K562 (cell line): ENCODE data around the gene GPR171. TPM values are rescaled to one million over a fixed set of nuclear protein-coding genes. Genes with fewer than 3 reads are reported as not detected.

ENCODE experiments used
- ATAC-seq: fragments of 200-7000 bp; cut with Tn5 transposase; 3 replicates; pipeline ENCODE4 v1.9.1; 2020; ENCODE audit warnings: moderate library complexity
- BruUV-seq: library from RNA; stranded (reverse); fragments of 400-500 nt; replicated peaks from 2 replicates; lab custom pipeline; 2021; lab: Mats Ljungman, UMichigan
- CTCF ChIA-PET: fragments of 300-600 bp; formaldehyde crosslinking; extraction: SDS; loops from one replicate; lab custom pipeline; 2021; ENCODE audit warnings: low intra/inter-chr PET ratio; lab: Yijun Ruan, JAX
- POLR2A ChIA-PET: fragments of 300-600, 350-650 bp; sonication (Branson Sonifier 250); formaldehyde crosslinking; extraction: SDS; loops from one replicate; lab custom pipeline; 2021; ENCODE audit warnings: antibody characterized with exemption, inconsistent platforms; lab: Yijun Ruan, JAX
- DNase-seq, 4 experiments: peaks; one replicate each; pipeline versions ENCODE4 v3.0.0 to v3.0.0-alpha.2; 2011 to 2018; ENCODE audit warnings: low spot score in 3 of 4, mixed read lengths in 3 of 4; ENCODE audit errors: extremely low read depth in 1 of 4
- FAIRE-seq: peaks from 2 replicates; lab custom pipeline; 2011; peaks lifted over from hg19 to GRCh38; lab: Jason Lieb, UNC
- H2AFZ ChIP-seq: 2 replicates; pipeline ENCODE4 v1.6.0; 2011; ENCODE audit warnings: low read depth, low read length, control low read depth, inconsistent platforms
- H3K27ac ChIP-seq: fragments of 200-600 bp; 3 replicates; pipeline ENCODE4 v1.8.0; 2011; ENCODE audit warnings: low read depth, mild to moderate bottlenecking, control low read depth, inconsistent platforms, low read length, moderate library complexity, mixed read lengths; ENCODE audit errors: extremely low read depth
- H3K27me3 ChIP-seq, 2 experiments: fragments of 300-600 bp in 1 of 2; 2 replicates in 1 of 2; 3 replicates in 1 of 2; pipeline versions ENCODE4 v1.6.0 to v1.8.0; 2011; ENCODE audit warnings: inconsistent platforms in 2 of 2, low read length in 2 of 2, mild to moderate bottlenecking in 1 of 2, mixed read lengths in 1 of 2, moderate library complexity in 1 of 2; ENCODE audit not compliant: control insufficient read depth in 2 of 2, insufficient read depth in 2 of 2
- H3K36me3 ChIP-seq: fragments of 300-600 bp; 3 replicates; pipeline ENCODE4 v1.8.0; 2011; ENCODE audit warnings: mild to moderate bottlenecking, low read length, inconsistent platforms; ENCODE audit not compliant: control insufficient read depth, insufficient read depth
- H3K4me1 ChIP-seq, 2 experiments: fragments of 200-600 bp in 1 of 2; replicated peaks in 1 of 2; 2 replicates in 1 of 2; 3 replicates in 1 of 2; pipeline versions ENCODE4 v1.5.1 to v1.8.0; 2011; ENCODE audit warnings: inconsistent platforms in 2 of 2, low read length in 2 of 2, mild to moderate bottlenecking in 1 of 2, mixed read lengths in 1 of 2, moderate library complexity in 1 of 2; ENCODE audit not compliant: control insufficient read depth in 2 of 2, insufficient read depth in 2 of 2
- H3K4me2 ChIP-seq: 2 replicates; pipeline ENCODE4 v1.6.1; 2011; ENCODE audit warnings: low read length, control low read depth, inconsistent platforms, mixed read lengths; ENCODE audit not compliant: insufficient read depth
- H3K4me3 ChIP-seq: fragments of 200-600 bp; sonication (generic), shearing (Covaris generic); 2 replicates; pipeline ENCODE4 v1.5.1; 2016; ENCODE audit warnings: control low read depth, inconsistent platforms
- H3K79me2 ChIP-seq: fragments of 200-600 bp; 3 replicates; pipeline ENCODE4 v1.8.0; 2011; ENCODE audit warnings: low read length, inconsistent platforms; ENCODE audit not compliant: control insufficient read depth, insufficient read depth
- H3K9ac ChIP-seq, 2 experiments: 2 replicates each; pipeline versions ENCODE4 v1.6.0 to v1.6.1; 2011; ENCODE audit warnings: low read depth in 2 of 2, low read length in 2 of 2, control low read depth in 1 of 2, inconsistent platforms in 1 of 2, mild to moderate bottlenecking in 1 of 2, mixed read lengths in 1 of 2; ENCODE audit not compliant: insufficient read depth in 1 of 2
- H3K9me1 ChIP-seq: one replicate; pipeline ENCODE4 v1.6.0; 2011; ENCODE audit warnings: inconsistent platforms, mild to moderate bottlenecking, low read length, moderate library complexity; ENCODE audit not compliant: control insufficient read depth, insufficient read depth
- H3K9me3 ChIP-seq: replicated peaks from 2 replicates; pipeline ENCODE4 v1.5.1; 2011; ENCODE audit warnings: low read depth, low read length, inconsistent platforms; ENCODE audit not compliant: control insufficient read depth, insufficient read depth
- H4K20me1 ChIP-seq: replicated peaks from 2 replicates; pipeline ENCODE4 v1.6.1; 2011; ENCODE audit warnings: low read length, inconsistent platforms, mixed read lengths; ENCODE audit not compliant: control insufficient read depth, insufficient read depth
- GATA2 ChIP-seq: sonication (generic); formaldehyde crosslinking; IDR thresholded peaks from 2 replicates; pipeline ENCODE4 v1.4.0; 2020; ENCODE audit warnings: mild to moderate bottlenecking, missing genetic modification reagents
- NRF1 ChIP-seq, 2 experiments: fragments of 450-650 bp; IDR thresholded peaks in 1 of 2; conservative IDR thresholded peaks in 1 of 2; 2 replicates each; pipeline ENCODE4 v1.6.1; 2014; ENCODE audit warnings: mild to moderate bottlenecking in 2 of 2
- POLR2AphosphoS5 ChIP-seq: IDR thresholded peaks from 2 replicates; pipeline ENCODE4 v1.6.1; 2011; ENCODE audit warnings: mild to moderate bottlenecking, low read depth, low read length, moderate library complexity; ENCODE audit not compliant: control insufficient read depth, insufficient read depth
- SLC30A9 ChIP-seq: fragments of 250-450 bp; sonication (Bioruptor Pico); IDR thresholded peaks from 2 replicates; pipeline ENCODE4 v1.8.0; 2022; ENCODE audit warnings: mild to moderate bottlenecking, moderate library complexity
- SMARCA4 ChIP-seq: fragments of 450-650 bp; IDR thresholded peaks from 2 replicates; pipeline ENCODE4 v1.6.1; 2016
- THRB ChIP-seq: fragments of 450-650 bp; formaldehyde crosslinking; conservative IDR thresholded peaks from 2 replicates; pipeline ENCODE4 v1.4.0; 2022; ENCODE audit warnings: mild to moderate bottlenecking, missing genetic modification characterization
- ZNF133 ChIP-seq: fragments of 250-450 bp; sonication (Bioruptor Pico); IDR thresholded peaks from 2 replicates; pipeline ENCODE4 v1.4.0; 2020; ENCODE audit warnings: mild to moderate bottlenecking
- ZNF75A ChIP-seq: fragments of 450-650 bp; formaldehyde crosslinking; IDR thresholded peaks from 2 replicates; pipeline ENCODE4 v1.4.0; 2020; ENCODE audit warnings: mild to moderate bottlenecking
- WGBS: fragments of 100-300 bp; shearing (Covaris generic); methylation state at CpG from one replicate; pipeline ENCODE4 v1.1.6; 2016; ENCODE audit warnings: low coverage, mixed read lengths; ENCODE audit not compliant: insufficient coverage; ENCODE audit errors: missing lambda C conversion rate; 5-methylcytosine and 5-hydroxymethylcytosine counted together
- in situ Hi-C: fragments of 300-500 bp; cut with MboI; formaldehyde crosslinking; loops from 4 replicates; pipeline ENCODE4 v1.15.0; 2018; ENCODE audit warnings: inconsistent platforms, mixed read lengths
- intact Hi-C: fragments of 100-400 bp; cut with micrococcal nuclease; formaldehyde crosslinking; loops from 2 replicates; pipeline ENCODE4 v1.14.2; 2022
- polyA plus RNA-seq, 8 experiments: library from polyadenylated mRNA; depleted of rRNA in 4 of 8; stranded (reverse) in 5 of 8; unstranded in 3 of 8; fragments of >200 nt; fragmentation: Nextera tagmentation in 2 of 8; fragmentation: Illumina TruSeq in 1 of 8; extraction: Ambion mirVana in 2 of 8; extraction: Trizol in 1 of 8; gene quantifications; 2 replicates each; pipeline versions ENCODE4 v1.2.1 to v1.2.3, GENCODE V29; 2011 to 2014; ENCODE audit warnings: inconsistent platforms in 1 of 8, missing spikeins in 1 of 8
- total RNA-seq, 7 experiments: library from RNA; depleted of rRNA in 6 of 7; stranded (reverse); fragments of >200 nt in 6 of 7; fragmentation: Illumina TruSeq in 2 of 7; extraction: Trizol in 2 of 7; gene quantifications; 2 replicates each; pipeline versions ENCODE4 v1.2.1 to v1.2.3, GENCODE V29; 2011 to 2021; ENCODE audit warnings: low replicate concordance in 1 of 7
- TF ChIP-seq, protein P1 (sequence below): fragments of 250-450 bp; sonication (Bioruptor Pico); IDR thresholded peaks from 2 replicates; pipeline ENCODE4 v1.4.0; 2020
- TF ChIP-seq, protein P2 (sequence below): fragments of 450-650 bp; IDR thresholded peaks from 2 replicates; pipeline ENCODE4 v1.6.1; 2016; ENCODE audit warnings: antibody characterized with exemption
- TF ChIP-seq, protein P3 (sequence below): fragments of 450-650 bp; formaldehyde crosslinking; IDR thresholded peaks from 2 replicates; pipeline ENCODE4 v1.4.0; 2022; ENCODE audit warnings: missing genetic modification characterization

The GPR171 gene
- total and polyA plus RNA-seq, 9 of the 15 experiments (the other 6 are each of a cell fraction or from before 2014, with no cell fraction given) = not detected

DNA sequence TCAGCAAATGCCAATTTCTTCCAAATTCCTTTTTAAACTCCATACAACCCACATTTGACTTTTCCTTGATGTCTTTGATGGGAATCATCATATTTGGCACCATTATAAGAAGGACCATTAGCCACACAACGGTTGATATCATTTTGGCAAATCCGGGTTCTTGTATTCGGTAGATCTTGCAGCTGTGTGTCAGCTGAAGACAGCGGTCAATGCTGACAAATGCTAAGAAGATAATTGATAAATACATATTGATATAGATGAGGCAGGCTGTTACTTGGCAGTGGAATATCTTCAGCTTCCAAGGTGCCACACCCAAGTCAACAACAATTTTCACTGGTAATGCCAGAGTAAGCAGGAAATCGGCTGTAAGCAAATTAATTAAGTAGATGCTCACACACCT, 4.2 kb downstream of the GPR171 start:
- intact Hi-C loops (no loop called here), in situ Hi-C loops (no loop called here)
- no peak overlapping the region for H3K27ac ChIP-seq

More for the DNA sequence above, 4.2 kb downstream of the GPR171 start:
- ATAC-seq = no peak
- no peaks in the 10 kb centered on the region for H3K36me3 ChIP-seq
- TF ChIP-seq, protein P1, sequence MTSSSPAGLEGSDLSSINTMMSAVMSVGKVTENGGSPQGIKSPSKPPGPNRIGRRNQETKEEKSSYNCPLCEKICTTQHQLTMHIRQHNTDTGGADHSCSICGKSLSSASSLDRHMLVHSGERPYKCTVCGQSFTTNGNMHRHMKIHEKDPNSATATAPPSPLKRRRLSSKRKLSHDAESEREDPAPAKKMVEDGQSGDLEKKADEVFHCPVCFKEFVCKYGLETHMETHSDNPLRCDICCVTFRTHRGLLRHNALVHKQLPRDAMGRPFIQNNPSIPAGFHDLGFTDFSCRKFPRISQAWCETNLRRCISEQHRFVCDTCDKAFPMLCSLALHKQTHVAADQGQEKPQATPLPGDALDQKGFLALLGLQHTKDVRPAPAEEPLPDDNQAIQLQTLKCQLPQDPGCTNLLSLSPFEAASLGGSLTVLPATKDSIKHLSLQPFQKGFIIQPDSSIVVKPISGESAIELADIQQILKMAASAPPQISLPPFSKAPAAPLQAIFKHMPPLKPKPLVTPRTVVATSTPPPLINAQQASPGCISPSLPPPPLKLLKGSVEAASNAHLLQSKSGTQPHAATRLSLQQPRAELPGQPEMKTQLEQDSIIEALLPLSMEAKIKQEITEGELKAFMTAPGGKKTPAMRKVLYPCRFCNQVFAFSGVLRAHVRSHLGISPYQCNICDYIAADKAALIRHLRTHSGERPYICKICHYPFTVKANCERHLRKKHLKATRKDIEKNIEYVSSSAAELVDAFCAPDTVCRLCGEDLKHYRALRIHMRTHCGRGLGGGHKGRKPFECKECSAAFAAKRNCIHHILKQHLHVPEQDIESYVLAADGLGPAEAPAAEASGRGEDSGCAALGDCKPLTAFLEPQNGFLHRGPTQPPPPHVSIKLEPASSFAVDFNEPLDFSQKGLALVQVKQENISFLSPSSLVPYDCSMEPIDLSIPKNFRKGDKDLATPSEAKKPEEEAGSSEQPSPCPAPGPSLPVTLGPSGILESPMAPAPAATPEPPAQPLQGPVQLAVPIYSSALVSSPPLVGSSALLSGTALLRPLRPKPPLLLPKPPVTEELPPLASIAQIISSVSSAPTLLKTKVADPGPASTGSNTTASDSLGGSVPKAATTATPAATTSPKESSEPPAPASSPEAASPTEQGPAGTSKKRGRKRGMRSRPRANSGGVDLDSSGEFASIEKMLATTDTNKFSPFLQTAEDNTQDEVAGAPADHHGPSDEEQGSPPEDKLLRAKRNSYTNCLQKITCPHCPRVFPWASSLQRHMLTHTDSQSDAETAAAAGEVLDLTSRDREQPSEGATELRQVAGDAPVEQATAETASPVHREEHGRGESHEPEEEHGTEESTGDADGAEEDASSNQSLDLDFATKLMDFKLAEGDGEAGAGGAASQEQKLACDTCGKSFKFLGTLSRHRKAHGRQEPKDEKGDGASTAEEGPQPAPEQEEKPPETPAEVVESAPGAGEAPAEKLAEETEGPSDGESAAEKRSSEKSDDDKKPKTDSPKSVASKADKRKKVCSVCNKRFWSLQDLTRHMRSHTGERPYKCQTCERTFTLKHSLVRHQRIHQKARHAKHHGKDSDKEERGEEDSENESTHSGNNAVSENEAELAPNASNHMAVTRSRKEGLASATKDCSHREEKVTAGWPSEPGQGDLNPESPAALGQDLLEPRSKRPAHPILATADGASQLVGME (CRISPR knock-in tag) = no peak
- TF ChIP-seq SLC30A9 (CRISPR knock-in tag) (no peak), ZNF75A (CRISPR knock-in tag) (no peak), THRB (no peak), SMARCA4 (no peak), ZNF133 (CRISPR knock-in tag) (no peak), NRF1 (conservative IDR thresholded peaks at IDR 0.05 in 1 of 2, IDR thresholded peaks at IDR 0.05 in 1 of 2) (no peak), GATA2 (CRISPR knock-in tag) (no peak), POLR2AphosphoS5 (no peak)
- TF ChIP-seq, protein P2, sequence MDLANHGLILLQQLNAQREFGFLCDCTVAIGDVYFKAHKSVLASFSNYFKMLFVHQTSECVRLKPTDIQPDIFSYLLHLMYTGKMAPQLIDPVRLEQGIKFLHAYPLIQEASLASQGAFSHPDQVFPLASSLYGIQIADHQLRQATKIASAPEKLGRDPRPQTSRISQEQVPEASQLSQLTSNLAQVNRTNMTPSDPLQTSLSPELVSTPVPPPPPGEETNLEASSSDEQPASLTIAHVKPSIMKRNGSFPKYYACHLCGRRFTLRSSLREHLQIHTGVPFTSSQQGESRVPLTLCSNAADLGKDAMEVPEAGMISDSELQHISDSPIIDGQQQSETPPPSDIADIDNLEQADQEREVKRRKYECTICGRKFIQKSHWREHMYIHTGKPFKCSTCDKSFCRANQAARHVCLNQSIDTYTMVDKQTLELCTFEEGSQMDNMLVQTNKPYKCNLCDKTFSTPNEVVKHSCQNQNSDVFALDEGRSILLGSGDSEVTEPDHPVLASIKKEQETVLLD = no peak
- TF ChIP-seq, protein P3, sequence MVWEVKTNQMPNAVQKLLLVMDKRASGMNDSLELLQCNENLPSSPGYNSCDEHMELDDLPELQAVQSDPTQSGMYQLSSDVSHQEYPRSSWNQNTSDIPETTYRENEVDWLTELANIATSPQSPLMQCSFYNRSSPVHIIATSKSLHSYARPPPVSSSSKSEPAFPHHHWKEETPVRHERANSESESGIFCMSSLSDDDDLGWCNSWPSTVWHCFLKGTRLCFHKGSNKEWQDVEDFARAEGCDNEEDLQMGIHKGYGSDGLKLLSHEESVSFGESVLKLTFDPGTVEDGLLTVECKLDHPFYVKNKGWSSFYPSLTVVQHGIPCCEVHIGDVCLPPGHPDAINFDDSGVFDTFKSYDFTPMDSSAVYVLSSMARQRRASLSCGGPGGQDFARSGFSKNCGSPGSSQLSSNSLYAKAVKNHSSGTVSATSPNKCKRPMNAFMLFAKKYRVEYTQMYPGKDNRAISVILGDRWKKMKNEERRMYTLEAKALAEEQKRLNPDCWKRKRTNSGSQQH (CRISPR knock-in tag) = no peak
- no peaks in the 10 kb centered on the region for H4K20me1 ChIP-seq
- H3K9ac ChIP-seq = no peak overlapping the region
- H3K4me1 ChIP-seq = no peaks in the 10 kb centered on the region
- no peaks in the 10 kb centered on the region for H3K9me1 ChIP-seq
- no peak for DNase-seq
- no peak overlapping the region for H3K4me2 ChIP-seq
- no peak for FAIRE-seq
- H3K79me2 ChIP-seq = no peaks in the 10 kb centered on the region
- H3K4me3 ChIP-seq = no peak overlapping the region
- WGBS = 2% methylated on average over 5 of the region's 5 CpGs
- no TSS peak for BruUV-seq
- H2AFZ ChIP-seq = no peak overlapping the region
- ChIA-PET CTCF (no interaction called here), POLR2A (interaction anchor here (0.5 to 0.7 kb wide), 2 partner anchors 9 to 1386 kb away, joined by 3 to 4 read pairs; partner anchors contain the start of gene RNF13)
- H3K27me3 ChIP-seq = peaks cover 0 to 5% of the 10 kb centered on the region in 2 experiments; a peak in 3 of 5 replicates
- no peaks in the 10 kb centered on the region for H3K9me3 ChIP-seq
